ENCODE data around the gene TCF7L1. TPM values are rescaled to one million over a fixed set of nuclear protein-coding genes. Genes with fewer than 3 reads are reported as not detected.

Gene TCF7L1
- total and polyA plus RNA-seq, 2 of the 13 experiments (the other 11 are each of a cell fraction or from before 2014, with no cell fraction given): 0.04 to 0.15 TPM

DNA sequence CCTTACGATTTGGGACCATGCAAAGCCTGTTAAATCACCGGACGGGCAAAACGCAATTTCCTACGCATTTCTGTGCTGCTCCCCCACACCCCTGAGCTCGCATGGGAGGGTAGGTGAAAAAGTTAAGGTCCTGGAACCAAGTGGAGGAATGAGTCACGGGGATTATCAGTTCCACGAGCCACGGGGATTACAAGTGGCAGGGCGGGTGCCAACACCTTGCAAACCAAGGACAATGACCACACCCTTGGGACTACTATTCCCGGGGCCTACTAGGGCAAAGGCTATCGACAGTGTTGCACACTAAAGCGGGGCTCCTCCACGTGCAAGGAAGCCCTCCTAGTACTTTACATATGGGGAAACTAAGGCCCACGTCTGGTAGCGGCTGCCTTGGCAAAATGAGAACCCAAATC is 220.7 kb downstream of the TCF7L1 start (continued):
- TF ChIP-seq, protein P1, sequence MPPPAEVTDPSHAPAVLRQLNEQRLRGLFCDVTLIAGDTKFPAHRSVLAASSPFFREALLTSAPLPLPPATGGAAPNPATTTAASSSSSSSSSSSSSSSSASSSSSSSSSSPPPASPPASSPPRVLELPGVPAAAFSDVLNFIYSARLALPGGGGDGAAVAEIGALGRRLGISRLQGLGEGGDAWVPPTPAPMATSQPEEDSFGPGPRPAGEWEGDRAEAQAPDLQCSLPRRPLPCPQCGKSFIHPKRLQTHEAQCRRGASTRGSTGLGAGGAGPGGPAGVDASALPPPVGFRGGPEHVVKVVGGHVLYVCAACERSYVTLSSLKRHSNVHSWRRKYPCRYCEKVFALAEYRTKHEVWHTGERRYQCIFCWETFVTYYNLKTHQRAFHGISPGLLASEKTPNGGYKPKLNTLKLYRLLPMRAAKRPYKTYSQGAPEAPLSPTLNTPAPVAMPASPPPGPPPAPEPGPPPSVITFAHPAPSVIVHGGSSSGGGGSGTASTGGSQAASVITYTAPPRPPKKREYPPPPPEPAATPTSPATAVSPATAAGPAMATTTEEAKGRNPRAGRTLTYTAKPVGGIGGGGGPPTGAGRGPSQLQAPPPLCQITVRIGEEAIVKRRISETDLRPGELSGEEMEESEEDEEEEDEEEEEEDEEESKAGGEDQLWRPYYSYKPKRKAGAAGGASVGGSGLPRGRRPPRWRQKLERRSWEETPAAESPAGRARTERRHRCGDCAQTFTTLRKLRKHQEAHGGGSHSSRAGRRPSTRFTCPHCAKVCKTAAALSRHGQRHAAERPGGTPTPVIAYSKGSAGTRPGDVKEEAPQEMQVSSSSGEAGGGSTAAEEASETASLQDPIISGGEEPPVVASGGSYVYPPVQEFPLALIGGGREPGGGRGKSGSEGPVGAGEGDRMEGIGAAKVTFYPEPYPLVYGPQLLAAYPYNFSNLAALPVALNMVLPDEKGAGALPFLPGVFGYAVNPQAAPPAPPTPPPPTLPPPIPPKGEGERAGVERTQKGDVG (CRISPR knock-in tag; IDR thresholded peaks at IDR 0.05; ENCODE audit: borderline replicate concordance): no peak
- TF ChIP-seq ZKSCAN5 (CRISPR knock-in tag; IDR thresholded peaks at IDR 0.05) (no peak), NCOA1 (CRISPR knock-in tag; IDR thresholded peaks at IDR 0.05) (0 out of 2 replicates have a peak, but pooled peaks have one; percentile 44), TAF15 (IDR thresholded peaks at IDR 0.05; ENCODE audit: low read depth, low read length, poor library complexity, severe bottlenecking) (no peak), BRD4 (CRISPR knock-in tag; IDR thresholded peaks at IDR 0.05) (no peak), DMAP1 (CRISPR knock-in tag; IDR thresholded peaks at IDR 0.05) (no peak), HNRNPL (IDR thresholded peaks at IDR 0.05; ENCODE audit: low read depth, low read length) (no peak), MLLT10 (CRISPR knock-in tag; IDR thresholded peaks at IDR 0.05) (no peak), RFXANK (CRISPR knock-in tag; IDR thresholded peaks at IDR 0.05) (no peak), SYNCRIP (IDR thresholded peaks at IDR 0.05; ENCODE audit: insufficient read depth, low read depth, low read length) (no peak), ZNF891 (CRISPR knock-in tag; IDR thresholded peaks at IDR 0.05) (no peak), SSRP1 (CRISPR knock-in tag; IDR thresholded peaks at IDR 0.05) (no peak), ZMYM2 (CRISPR knock-in tag; IDR thresholded peaks at IDR 0.05) (no peak), CHD4 (IDR thresholded peaks at IDR 0.05; ENCODE audit: borderline replicate concordance, low read length) (no peak), MYNN (CRISPR knock-in tag; IDR thresholded peaks at IDR 0.05; ENCODE audit: low read depth) (no peak)
- TF ChIP-seq, protein P2, sequence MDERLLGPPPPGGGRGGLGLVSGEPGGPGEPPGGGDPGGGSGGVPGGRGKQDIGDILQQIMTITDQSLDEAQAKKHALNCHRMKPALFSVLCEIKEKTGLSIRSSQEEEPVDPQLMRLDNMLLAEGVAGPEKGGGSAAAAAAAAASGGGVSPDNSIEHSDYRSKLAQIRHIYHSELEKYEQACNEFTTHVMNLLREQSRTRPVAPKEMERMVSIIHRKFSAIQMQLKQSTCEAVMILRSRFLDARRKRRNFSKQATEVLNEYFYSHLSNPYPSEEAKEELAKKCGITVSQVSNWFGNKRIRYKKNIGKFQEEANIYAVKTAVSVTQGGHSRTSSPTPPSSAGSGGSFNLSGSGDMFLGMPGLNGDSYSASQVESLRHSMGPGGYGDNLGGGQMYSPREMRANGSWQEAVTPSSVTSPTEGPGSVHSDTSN (CRISPR knock-in tag; IDR thresholded peaks at IDR 0.05): 0 out of 2 replicates have a peak, but pooled peaks have one; percentile 16
- TF ChIP-seq, protein P3, sequence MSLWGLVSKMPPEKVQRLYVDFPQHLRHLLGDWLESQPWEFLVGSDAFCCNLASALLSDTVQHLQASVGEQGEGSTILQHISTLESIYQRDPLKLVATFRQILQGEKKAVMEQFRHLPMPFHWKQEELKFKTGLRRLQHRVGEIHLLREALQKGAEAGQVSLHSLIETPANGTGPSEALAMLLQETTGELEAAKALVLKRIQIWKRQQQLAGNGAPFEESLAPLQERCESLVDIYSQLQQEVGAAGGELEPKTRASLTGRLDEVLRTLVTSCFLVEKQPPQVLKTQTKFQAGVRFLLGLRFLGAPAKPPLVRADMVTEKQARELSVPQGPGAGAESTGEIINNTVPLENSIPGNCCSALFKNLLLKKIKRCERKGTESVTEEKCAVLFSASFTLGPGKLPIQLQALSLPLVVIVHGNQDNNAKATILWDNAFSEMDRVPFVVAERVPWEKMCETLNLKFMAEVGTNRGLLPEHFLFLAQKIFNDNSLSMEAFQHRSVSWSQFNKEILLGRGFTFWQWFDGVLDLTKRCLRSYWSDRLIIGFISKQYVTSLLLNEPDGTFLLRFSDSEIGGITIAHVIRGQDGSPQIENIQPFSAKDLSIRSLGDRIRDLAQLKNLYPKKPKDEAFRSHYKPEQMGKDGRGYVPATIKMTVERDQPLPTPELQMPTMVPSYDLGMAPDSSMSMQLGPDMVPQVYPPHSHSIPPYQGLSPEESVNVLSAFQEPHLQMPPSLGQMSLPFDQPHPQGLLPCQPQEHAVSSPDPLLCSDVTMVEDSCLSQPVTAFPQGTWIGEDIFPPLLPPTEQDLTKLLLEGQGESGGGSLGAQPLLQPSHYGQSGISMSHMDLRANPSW (CRISPR knock-in tag; IDR thresholded peaks at IDR 0.05; ENCODE audit: borderline replicate concordance): no peak
- TF ChIP-seq, protein P4, sequence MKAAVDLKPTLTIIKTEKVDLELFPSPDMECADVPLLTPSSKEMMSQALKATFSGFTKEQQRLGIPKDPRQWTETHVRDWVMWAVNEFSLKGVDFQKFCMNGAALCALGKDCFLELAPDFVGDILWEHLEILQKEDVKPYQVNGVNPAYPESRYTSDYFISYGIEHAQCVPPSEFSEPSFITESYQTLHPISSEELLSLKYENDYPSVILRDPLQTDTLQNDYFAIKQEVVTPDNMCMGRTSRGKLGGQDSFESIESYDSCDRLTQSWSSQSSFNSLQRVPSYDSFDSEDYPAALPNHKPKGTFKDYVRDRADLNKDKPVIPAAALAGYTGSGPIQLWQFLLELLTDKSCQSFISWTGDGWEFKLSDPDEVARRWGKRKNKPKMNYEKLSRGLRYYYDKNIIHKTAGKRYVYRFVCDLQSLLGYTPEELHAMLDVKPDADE (CRISPR knock-in tag; IDR thresholded peaks at IDR 0.05): no peak
- TF ChIP-seq, protein P5, sequence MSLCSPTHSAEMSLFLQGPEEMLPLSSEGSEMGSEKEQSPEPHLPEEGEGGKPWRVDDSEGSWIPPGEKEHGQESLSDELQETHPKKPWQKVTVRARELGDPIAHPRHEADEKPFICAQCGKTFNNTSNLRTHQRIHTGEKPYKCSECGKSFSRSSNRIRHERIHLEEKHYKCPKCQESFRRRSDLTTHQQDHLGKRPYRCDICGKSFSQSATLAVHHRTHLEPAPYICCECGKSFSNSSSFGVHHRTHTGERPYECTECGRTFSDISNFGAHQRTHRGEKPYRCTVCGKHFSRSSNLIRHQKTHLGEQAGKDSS (CRISPR knock-in tag; IDR thresholded peaks at IDR 0.05; ENCODE audit: borderline replicate concordance, low read depth): no peak
- TF ChIP-seq, protein P6, sequence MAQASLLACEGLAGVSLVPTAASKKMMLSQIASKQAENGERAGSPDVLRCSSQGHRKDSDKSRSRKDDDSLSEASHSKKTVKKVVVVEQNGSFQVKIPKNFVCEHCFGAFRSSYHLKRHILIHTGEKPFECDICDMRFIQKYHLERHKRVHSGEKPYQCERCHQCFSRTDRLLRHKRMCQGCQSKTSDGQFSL (CRISPR knock-in tag; IDR thresholded peaks at IDR 0.05): peak; percentile 27; the same call in 1 of the 2 replicates
- TF ChIP-seq, protein P7, sequence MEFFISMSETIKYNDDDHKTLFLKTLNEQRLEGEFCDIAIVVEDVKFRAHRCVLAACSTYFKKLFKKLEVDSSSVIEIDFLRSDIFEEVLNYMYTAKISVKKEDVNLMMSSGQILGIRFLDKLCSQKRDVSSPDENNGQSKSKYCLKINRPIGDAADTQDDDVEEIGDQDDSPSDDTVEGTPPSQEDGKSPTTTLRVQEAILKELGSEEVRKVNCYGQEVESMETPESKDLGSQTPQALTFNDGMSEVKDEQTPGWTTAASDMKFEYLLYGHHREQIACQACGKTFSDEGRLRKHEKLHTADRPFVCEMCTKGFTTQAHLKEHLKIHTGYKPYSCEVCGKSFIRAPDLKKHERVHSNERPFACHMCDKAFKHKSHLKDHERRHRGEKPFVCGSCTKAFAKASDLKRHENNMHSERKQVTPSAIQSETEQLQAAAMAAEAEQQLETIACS (CRISPR knock-in tag; IDR thresholded peaks at IDR 0.05): 0 out of 2 replicates have a peak, but pooled peaks have one; percentile 4

All from HepG2 (cell line).